IMR-90 (cell line): ENCODE results near the gene FMN2. TPM values are rescaled to one million over a fixed set of nuclear protein-coding genes. Genes with fewer than 3 reads are reported as not detected.
"Not testable (repeated sequence)": the region's sequence is repeated elsewhere in the genome, so short reads cannot be mapped to it uniquely, and the experiment has no call there.

Experiments
- ATAC-seq: fragments of 200-7000 bp; cut with Tn5 transposase; 2 replicates; pipeline ENCODE4 v1.9.1; 2020; ENCODE audit warnings: low read depth, mild to moderate bottlenecking, moderate library complexity
- BruUV-seq: library from RNA; stranded (reverse); fragments of 400-500 nt; replicated peaks from 2 replicates; lab custom pipeline; 2021; lab: Mats Ljungman, UMichigan
- CTCF ChIA-PET: fragments of 300-600 bp; formaldehyde crosslinking; extraction: SDS; loops from one replicate; lab custom pipeline; 2021; ENCODE audit warnings: antibody characterized with exemption; lab: Yijun Ruan, JAX
- POLR2A ChIA-PET: fragments of 300-600 bp; sonication (Branson Sonifier 250); formaldehyde crosslinking; loops from one replicate; lab custom pipeline; 2022; ENCODE audit warnings: antibody characterized with exemption; ENCODE audit not compliant: unreplicated experiment; lab: Charles Lee
- DNase-seq: peaks from one replicate; pipeline ENCODE4 v3.0.0; 2013
- H2AFZ ChIP-seq: replicated peaks from 2 replicates; pipeline ENCODE3; 2013; ENCODE audit warnings: low read length, mild to moderate bottlenecking; ENCODE audit not compliant: poor library complexity
- H2AK5ac ChIP-seq: 2 replicates; pipeline ENCODE4 v1.6.1; 2013; ENCODE audit warnings: low read depth, low read length, inconsistent platforms
- H2AK9ac ChIP-seq: replicated peaks from 2 replicates; pipeline ENCODE3; 2013; ENCODE audit warnings: mild to moderate bottlenecking, low read depth, low read length, moderate library complexity; ENCODE audit not compliant: poor library complexity
- H2BK120ac ChIP-seq: 2 replicates; pipeline ENCODE4 v1.6.1; 2013; ENCODE audit warnings: low read depth, low read length, inconsistent platforms
- H2BK15ac ChIP-seq: 3 replicates; pipeline ENCODE4 v1.6.1; 2013; ENCODE audit warnings: low read depth, low read length, inconsistent platforms
- H2BK20ac ChIP-seq: 2 replicates; pipeline ENCODE4 v1.6.1; 2013; ENCODE audit warnings: low read depth, mild to moderate bottlenecking, inconsistent platforms, low read length, moderate library complexity
- H2BK5ac ChIP-seq: 2 replicates; pipeline ENCODE4 v1.6.1; 2013; ENCODE audit warnings: mild to moderate bottlenecking, low read depth, low read length, inconsistent platforms; ENCODE audit not compliant: poor library complexity, severe bottlenecking
- H3K14ac ChIP-seq: replicated peaks from 2 replicates; pipeline ENCODE4 v1.6.1; 2013; ENCODE audit warnings: low read depth, low read length, inconsistent platforms
- H3K18ac ChIP-seq: 2 replicates; pipeline ENCODE4 v1.6.1; 2013; ENCODE audit warnings: low read depth, low read length, control low read depth
- H3K23ac ChIP-seq: 2 replicates; pipeline ENCODE4 v1.6.1; 2013; ENCODE audit warnings: low read depth, low read length, inconsistent platforms
- H3K27ac ChIP-seq: 2 replicates; pipeline ENCODE4 v1.5.1; 2013; ENCODE audit warnings: mild to moderate bottlenecking, control low read depth, low read length; ENCODE audit not compliant: insufficient read depth
- H3K27me3 ChIP-seq: 2 replicates; pipeline ENCODE4 v1.6.1; 2013; ENCODE audit warnings: low read length; ENCODE audit not compliant: control insufficient read depth, insufficient read depth
- H3K36me3 ChIP-seq: 2 replicates; pipeline ENCODE4 v1.6.1; 2013; ENCODE audit warnings: low read length, mixed read lengths; ENCODE audit not compliant: control insufficient read depth, insufficient read depth
- H3K4ac ChIP-seq: 2 replicates; pipeline ENCODE4 v1.6.1; 2013; ENCODE audit warnings: low read depth, low read length, inconsistent platforms
- H3K4me1 ChIP-seq: 2 replicates; pipeline ENCODE4 v1.6.1; 2013; ENCODE audit warnings: low read length, mixed read lengths; ENCODE audit not compliant: control insufficient read depth, insufficient read depth
- H3K4me2 ChIP-seq: 2 replicates; pipeline ENCODE4 v1.6.1; 2013; ENCODE audit warnings: low read depth, mild to moderate bottlenecking, control low read depth, low read length, moderate library complexity
- H3K4me3 ChIP-seq: 2 replicates; pipeline ENCODE4 v1.5.1; 2013; ENCODE audit warnings: low read depth, mild to moderate bottlenecking, control low read depth, low read length, moderate library complexity; ENCODE audit not compliant: insufficient read depth
- H3K56ac ChIP-seq: 2 replicates; pipeline ENCODE4 v1.6.1; 2013; ENCODE audit warnings: low read length, inconsistent platforms; ENCODE audit not compliant: insufficient read depth; ENCODE audit errors: extremely low read depth
- H3K79me1 ChIP-seq, 2 experiments: 2 replicates each; pipeline ENCODE4 v1.6.1; 2013; ENCODE audit warnings: low read length in 2 of 2, inconsistent platforms in 1 of 2, low read depth in 1 of 2
- H3K9ac ChIP-seq: 2 replicates; pipeline ENCODE4 v1.6.1; 2013; ENCODE audit warnings: low read depth, low read length, control low read depth
- H3K9me1 ChIP-seq: 2 replicates; pipeline ENCODE4 v1.6.1; 2013; ENCODE audit warnings: low read length, inconsistent platforms; ENCODE audit not compliant: insufficient read depth
- H3K9me3 ChIP-seq: 2 replicates; pipeline ENCODE4 v1.6.1; 2013; ENCODE audit warnings: low read length; ENCODE audit not compliant: control insufficient read depth, insufficient read depth
- H4K20me1 ChIP-seq: 2 replicates; pipeline ENCODE4 v1.6.1; 2013; ENCODE audit warnings: low read length, inconsistent platforms; ENCODE audit not compliant: insufficient read depth
- H4K5ac ChIP-seq: 2 replicates; pipeline ENCODE4 v1.6.1; 2013; ENCODE audit warnings: mild to moderate bottlenecking, low read depth, low read length, control low read depth
- H4K8ac ChIP-seq, 2 experiments: 2 replicates each; pipeline ENCODE4 v1.6.1; 2013; ENCODE audit warnings: low read depth in 2 of 2, low read length in 2 of 2, control low read depth in 1 of 2, inconsistent platforms in 1 of 2
- H4K91ac ChIP-seq: 2 replicates; pipeline ENCODE4 v1.6.1; 2013; ENCODE audit warnings: low read depth, low read length, inconsistent platforms; ENCODE audit not compliant: insufficient read depth
- dilution Hi-C: fragments of 300-500 bp; cut with HindIII; formaldehyde crosslinking; loops from one replicate; pipeline ENCODE4 v1.14.3; 2018; ENCODE audit warnings: low sequenced_read_pairs; ENCODE audit not compliant: unreplicated experiment
- in situ Hi-C: fragments of 300-500 bp; cut with MboI; formaldehyde crosslinking; loops from 3 replicates; pipeline ENCODE4 v1.14.3; 2019; ENCODE audit warnings: low sequenced_read_pairs, inconsistent platforms, mixed read lengths
- intact Hi-C: fragments of 100-400 bp; cut with micrococcal nuclease; formaldehyde crosslinking; loops from 2 replicates; pipeline ENCODE4 v1.10.0; 2022
- polyA plus RNA-seq, 3 experiments: library from polyadenylated mRNA; depleted of rRNA; stranded (reverse); fragments of >200 nt; gene quantifications; 2 replicates each; pipeline ENCODE4 v1.2.3, GENCODE V29; 2012; ENCODE audit warnings: low replicate concordance in 1 of 3
- total RNA-seq: library from RNA; depleted of rRNA; stranded (reverse); fragments of >200 nt; gene quantifications from 2 replicates; pipeline ENCODE4 v1.2.3, GENCODE V29; 2012

The FMN2 gene
- total and polyA plus RNA-seq, 2 of the 4 experiments (the other 2 are of a cell fraction), result 29.0 to 35.8 TPM

- ATAC-seq, H3K4me2 ChIP-seq, H3K36me3 ChIP-seq, H4K20me1 ChIP-seq, H2AFZ ChIP-seq, H3K4me1 ChIP-seq, H4K91ac ChIP-seq, in situ Hi-C loops, H2BK5ac ChIP-seq, H3K4me3 ChIP-seq, H3K18ac ChIP-seq, DNase-seq, H3K9me1 ChIP-seq, H4K5ac ChIP-seq, H2AK9ac ChIP-seq, H3K23ac ChIP-seq, CTCF ChIA-PET, H3K27me3 ChIP-seq, H3K27ac ChIP-seq, H2BK15ac ChIP-seq, H3K56ac ChIP-seq, H2BK120ac ChIP-seq, H2AK5ac ChIP-seq, dilution Hi-C loops, H3K9me3 ChIP-seq, H2BK20ac ChIP-seq, BruUV-seq, POLR2A ChIA-PET, H3K9ac ChIP-seq, H3K14ac ChIP-seq, H4K8ac ChIP-seq, intact Hi-C loops, H3K4ac ChIP-seq: not testable (repeated sequence)
- H3K79me1 ChIP-seq, result peaks cover 32 to 53% of the 10 kb centered on the region in 2 experiments
Measured at GRCh38 chr1:240275219-240275618, 183.5 kb downstream of the FMN2 start.
